Loucy (cell line): ENCODE data around the gene MRPL49.

Experiments used
- CTCF ChIP-seq: fragments of 200-600 bp; sonication (generic); conservative IDR thresholded peaks from 2 replicates; pipeline ENCODE4 v1.5.1; 2014; ENCODE audit warnings: mild to moderate bottlenecking, antibody characterized with exemption, low read length
- EZH2phosphoT487 ChIP-seq: fragments of 200-600 bp; IDR thresholded peaks from 2 replicates; pipeline ENCODE4 v1.6.1; 2018; ENCODE audit warnings: antibody characterized with exemption, mild to moderate bottlenecking, moderate library complexity, borderline replicate concordance

DNA sequence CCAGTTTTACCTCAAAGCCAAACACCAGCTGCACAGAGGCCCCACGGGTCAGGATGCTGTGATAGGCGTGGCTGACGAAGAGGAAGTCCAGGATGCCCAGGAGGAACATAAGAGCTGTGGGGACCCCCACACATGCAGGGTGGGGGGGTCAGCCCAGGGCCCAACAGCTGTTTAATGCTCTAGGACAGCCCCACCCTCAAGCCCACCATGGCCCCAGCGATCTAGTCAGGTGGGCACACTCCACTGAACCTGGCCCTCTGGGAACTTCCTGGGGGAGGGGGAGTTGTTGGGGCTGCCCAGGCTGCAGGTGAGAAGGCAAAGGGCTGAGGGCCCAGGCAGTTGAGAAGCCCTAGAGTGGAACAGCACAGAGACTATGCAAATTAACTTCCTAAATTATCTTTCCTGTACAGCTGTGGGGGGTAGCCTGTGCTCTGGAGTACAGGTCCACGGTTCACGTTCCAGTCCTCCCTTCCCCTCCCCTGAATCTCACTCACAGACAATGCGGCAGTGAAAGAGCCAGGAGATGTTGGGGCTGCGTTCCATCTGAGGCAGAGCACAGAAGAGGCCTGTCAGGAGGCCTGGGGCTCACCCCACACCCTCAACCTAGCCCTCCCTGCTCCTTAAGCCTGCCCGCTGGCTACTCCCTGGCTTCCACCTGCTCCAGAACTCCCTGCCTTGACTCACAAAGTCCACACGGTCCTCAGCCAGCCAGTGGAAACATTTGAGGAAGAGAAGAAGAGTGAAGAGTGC lies 10.3 kb downstream of the MRPL49 start:
- no peak for TF ChIP-seq CTCF
- TF ChIP-seq EZH2phosphoT487 = no peak
